ENCODE measurements around the gene CHST9. TPM values are rescaled to one million over a fixed set of nuclear protein-coding genes. Genes with fewer than 3 reads are reported as not detected.
A peak's percentile ranks its signal among the peaks of the same experiment; 100 is the strongest.
"Not testable (repeated sequence)": the region's sequence is repeated elsewhere in the genome, so short reads cannot be mapped to it uniquely, and the experiment has no call there.

The CHST9 gene
- total and polyA plus RNA-seq, 2 of the 13 experiments (the other 11 are each of a cell fraction or from before 2014, with no cell fraction given), result 3.2 to 9.6 TPM

GRCh38 chr18:27164905-27165304 is 20.2 kb downstream of the CHST9 start (continued):
- no peak for TF ChIP-seq PAXIP1 (CRISPR knock-in tag; conservative IDR thresholded peaks at IDR 0.05)
- no peak for TF ChIP-seq MEF2D (CRISPR knock-in tag; IDR thresholded peaks at IDR 0.05)
- TF ChIP-seq ZNF562 (CRISPR knock-in tag; IDR thresholded peaks at IDR 0.05; ENCODE audit: borderline replicate concordance), result no peak

GRCh38 chr18:27163197-27163716 is 21.9 kb downstream of the CHST9 start:
- Histone ChIP-seq H3K4me3 (replicated peaks in 1 of 3; ENCODE audit: insufficient read depth in 1 of 3, low read depth in 2 of 3, low read length in 3 of 3) (peak overlapping the region in 2 of 3 experiments; percentile 2 to 23; a peak in 2 of 6 replicates), H3K4me2 (ENCODE audit: low read depth, low read length) (peak overlapping the region; percentile 39)
- ATAC-seq; intact Hi-C loops (cut with micrococcal nuclease; ENCODE audit: unreplicated experiment); FAIRE-seq; BruUV-seq (replicated peaks); H3K36me3 ChIP-seq (replicated peaks in 1 of 2; ENCODE audit: control insufficient read depth in 1 of 2, insufficient read depth in 2 of 2, low read length in 2 of 2); in situ Hi-C loops (cut with HindIII; ENCODE audit: extremely low pct_ligation_motif_present, low pct_unique_long_range_greater_than_20kb); CTCF ChIA-PET (ENCODE audit: low intra/inter-chr PET ratio, low total read pairs); H3K27ac ChIP-seq (ENCODE audit: extremely low read length, insufficient read depth, low read length); H3K4me1 ChIP-seq (ENCODE audit: insufficient read depth, low read length); H3K9ac ChIP-seq (ENCODE audit: insufficient read depth, low read depth, low read length); H2AFZ ChIP-seq (ENCODE audit: low read length); H3K9me3 ChIP-seq (ENCODE audit: low read length); H3K27me3 ChIP-seq (ENCODE audit: control insufficient read depth in 1 of 2, insufficient read depth in 2 of 2, low read length in 2 of 2); H3K79me2 ChIP-seq (ENCODE audit: insufficient read depth, low read length); H4K20me1 ChIP-seq (ENCODE audit: insufficient read depth, low read length); TF ChIP-seq SOX13, FOXA1 (IDR thresholded peaks at IDR 0.05): not testable (repeated sequence)
- DNase-seq (ENCODE audit: low spot score), result peak; percentile 44
- 28% methylated on average over 2 of the region's 12 CpGs for WGBS (ENCODE audit: low lambda C conversion rate)
- POLR2A ChIA-PET, result interaction anchor here (1.3 kb wide), 2 partner anchors 19 to 21 kb away, joined by 3 to 4 read pairs; no protein-coding TSS in a partner anchor
- TF ChIP-seq ZNF644 (CRISPR knock-in tag; IDR thresholded peaks at IDR 0.05; ENCODE audit: low read depth), result peak; percentile 35; the same call in 1 of the 2 replicates
- TF ChIP-seq SAP130 (CRISPR knock-in tag; IDR thresholded peaks at IDR 0.05; ENCODE audit: low read depth), result peak; percentile 15; the same call in 1 of the 2 replicates
- TF ChIP-seq ZNF343 (CRISPR knock-in tag; IDR thresholded peaks at IDR 0.05), result 0 out of 2 replicates have a peak, but pooled peaks have one; percentile 40
- peak; percentile 38 for TF ChIP-seq ZNF687 (CRISPR knock-in tag; IDR thresholded peaks at IDR 0.05)
- TF ChIP-seq CTCF (CRISPR knock-in tag; IDR thresholded peaks at IDR 0.05), result peak; percentile 84
- 0 out of 4 replicates have a peak, but pooled peaks of 1 of the 2 experiments have one; percentile 9 for TF ChIP-seq SOX13 (CRISPR knock-in tag; conservative IDR thresholded peaks at IDR 0.05 in 1 of 2, IDR thresholded peaks at IDR 0.05 in 1 of 2)
- 0 out of 2 replicates have a peak, but pooled peaks have one; percentile 14 for TF ChIP-seq GABPB1 (CRISPR knock-in tag; IDR thresholded peaks at IDR 0.05)
- 0 out of 2 replicates have a peak, but pooled peaks have one; percentile 7 for TF ChIP-seq SMC3 (IDR thresholded peaks at IDR 0.05; ENCODE audit: low read length)
- TF ChIP-seq FOXA1 (CRISPR knock-in tag; IDR thresholded peaks at IDR 0.05), result peak; percentile 84
